AG08395 (cell line): ENCODE data around the gene ZNF354B.

Experiments used
- DNase-seq: peaks from one replicate; pipeline ENCODE4 v3.0.0; 2012; ENCODE audit warnings: mixed read lengths, low spot score

The ZNF354B gene

DNA sequence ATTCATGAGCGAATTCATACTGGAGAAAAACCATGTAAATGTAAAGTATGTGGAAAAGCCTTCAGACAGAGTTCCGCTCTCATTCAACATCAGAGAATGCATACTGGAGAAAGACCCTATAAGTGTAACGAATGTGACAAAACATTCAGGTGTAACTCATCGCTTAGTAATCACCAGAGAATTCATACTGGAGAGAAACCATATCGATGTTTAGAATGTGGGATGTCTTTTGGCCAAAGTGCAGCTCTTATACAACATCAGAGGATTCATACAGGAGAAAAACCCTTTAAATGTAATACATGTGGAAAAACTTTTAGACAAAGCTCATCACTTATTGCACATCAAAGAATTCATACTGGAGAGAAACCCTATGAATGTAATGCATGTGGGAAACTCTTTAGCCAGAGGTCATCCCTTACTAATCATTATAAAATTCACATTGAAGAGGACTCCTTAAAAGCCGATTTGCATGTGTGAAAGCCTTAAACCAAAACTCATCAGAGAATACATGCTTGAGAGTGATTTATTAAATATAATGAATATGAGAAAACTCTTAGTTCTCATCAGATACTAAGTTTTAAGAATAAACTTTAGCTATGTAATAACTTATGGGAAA is 24.2 kb downstream of the ZNF354B start:
- no peak for DNase-seq

DNA sequence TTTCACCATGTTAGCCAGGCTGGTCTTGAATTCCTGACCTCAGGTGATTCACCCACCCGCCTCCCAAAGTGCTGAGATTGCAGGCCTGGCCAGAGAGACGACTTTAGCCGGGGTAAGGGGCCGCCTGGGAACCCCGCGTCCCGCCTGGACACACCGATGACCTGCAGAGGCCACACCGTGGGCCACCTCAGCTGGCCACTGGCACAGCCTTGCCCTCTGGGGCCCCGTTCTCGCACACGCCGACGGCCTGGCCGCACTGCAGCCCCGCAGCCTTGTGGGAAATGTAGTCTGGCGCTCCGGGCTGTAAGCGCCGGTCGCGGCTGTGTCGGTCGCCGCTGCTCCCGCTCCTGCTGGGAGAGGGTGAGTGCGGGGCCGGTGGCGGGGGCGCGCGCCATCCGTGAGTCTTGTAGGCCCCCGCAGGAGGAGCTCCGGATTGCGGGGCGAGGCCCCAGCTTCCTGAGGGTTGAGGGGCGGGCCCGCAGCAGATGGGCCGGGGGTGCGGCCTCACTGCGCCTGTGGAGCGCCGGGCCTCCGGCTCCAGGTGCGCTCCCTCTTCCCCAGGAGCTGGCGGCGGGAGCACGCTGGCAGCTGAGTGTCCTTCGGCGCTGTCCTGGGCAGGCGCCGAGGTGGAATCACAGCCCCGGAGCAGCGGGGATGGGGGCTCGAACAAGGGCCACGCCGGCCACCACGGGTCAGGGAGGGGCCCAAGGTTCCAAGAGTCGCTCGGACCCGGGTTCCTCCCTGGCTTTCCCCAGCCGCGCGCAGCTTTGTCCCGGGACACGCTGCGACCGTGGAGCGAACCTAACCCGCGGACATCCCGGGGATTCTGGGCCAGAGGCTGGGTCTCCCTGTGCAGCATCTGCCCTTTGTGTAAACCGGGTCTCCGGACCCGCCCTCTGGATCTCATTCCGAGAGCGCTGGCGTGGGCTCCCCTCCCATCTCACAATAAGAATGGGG is 36.1 kb downstream of the ZNF354B start, which contains the start of gene ZFP2:
Gene ZFP2 (plus strand): TSS at position 299 of the 957 bp plus-strand sequence. CDS start 35,401 bp downstream, outside the sequence.
- peak; percentile 64 for DNase-seq

DNA sequence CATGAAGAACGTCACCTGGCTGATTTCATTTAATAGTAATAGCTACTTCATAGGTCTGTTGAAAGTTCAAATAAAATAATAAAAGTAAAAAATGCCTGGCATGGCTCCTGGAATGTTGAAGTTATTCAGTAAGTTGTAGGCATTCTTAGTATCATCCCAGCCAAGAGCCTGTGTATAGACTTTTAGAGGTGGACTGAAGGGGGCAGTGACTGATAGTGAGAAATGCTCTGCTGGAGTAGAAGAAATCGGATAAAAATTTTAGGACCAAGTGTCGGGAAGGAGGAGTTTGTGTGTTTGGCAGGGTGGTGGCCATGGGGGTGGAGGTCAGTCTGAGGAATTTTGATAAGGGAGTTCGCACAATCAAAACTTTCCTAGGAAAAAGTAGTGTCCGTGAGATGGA is 39.5 kb downstream of the ZNF354B start:
- DNase-seq: no peak

DNA sequence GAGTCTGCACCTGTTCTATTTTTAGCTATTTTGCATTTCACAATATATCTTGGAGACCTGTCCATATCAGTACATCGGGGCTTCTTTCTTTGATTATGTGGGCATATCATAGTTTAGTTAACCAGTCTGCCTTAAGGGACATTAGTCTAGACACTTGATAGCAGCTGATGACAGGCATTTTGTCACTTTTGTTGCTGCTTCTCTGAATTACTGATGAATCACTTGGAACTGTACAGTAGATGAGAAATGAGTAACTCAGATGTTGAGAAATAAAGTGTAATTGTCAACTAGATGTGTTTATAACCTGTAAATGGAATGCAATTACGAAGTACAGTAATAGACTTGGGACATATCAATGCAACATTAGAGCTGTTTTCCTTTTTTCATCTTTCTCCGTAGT is 43.1 kb downstream of the ZNF354B start:
- DNase-seq: no peak

DNA sequence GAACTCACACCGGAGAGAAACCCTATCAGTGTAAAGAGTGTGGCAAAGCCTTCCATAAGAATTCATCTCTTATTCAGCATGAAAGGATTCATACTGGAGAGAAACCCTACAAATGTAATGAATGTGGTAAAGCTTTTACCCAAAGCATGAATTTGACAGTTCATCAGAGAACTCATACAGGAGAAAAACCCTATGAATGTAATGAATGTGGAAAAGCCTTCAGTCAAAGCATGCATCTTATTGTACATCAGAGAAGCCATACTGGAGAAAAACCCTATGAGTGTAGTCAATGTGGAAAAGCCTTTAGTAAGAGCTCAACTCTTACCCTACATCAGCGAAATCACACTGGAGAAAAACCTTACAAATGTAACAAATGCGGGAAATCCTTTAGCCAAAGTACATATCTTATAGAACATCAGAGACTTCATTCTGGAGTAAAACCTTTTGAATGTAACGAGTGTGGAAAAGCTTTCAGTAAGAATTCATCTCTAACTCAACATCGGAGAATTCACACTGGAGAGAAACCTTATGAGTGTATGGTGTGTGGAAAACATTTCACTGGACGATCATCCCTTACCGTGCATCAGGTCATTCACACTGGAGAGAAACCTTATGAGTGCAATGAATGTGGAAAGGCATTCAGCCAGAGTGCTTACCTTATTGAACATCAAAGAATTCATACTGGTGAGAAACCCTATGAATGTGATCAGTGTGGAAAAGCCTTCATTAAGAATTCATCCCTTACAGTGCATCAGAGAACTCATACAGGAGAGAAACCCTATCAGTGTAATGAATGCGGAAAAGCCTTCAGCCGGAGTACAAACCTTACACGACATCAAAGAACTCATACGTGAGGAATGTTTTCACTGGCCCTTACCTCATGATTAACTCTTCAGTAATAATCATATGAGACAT is 72.3 kb downstream of the ZNF354B start:
- no peak for DNase-seq
